DND-41 (cell line): ENCODE data around the gene ANKRD11.

Source experiments
- ATAC-seq: fragments of 200-7000 bp; cut with Tn5 transposase; 3 replicates; pipeline ENCODE4 v1.9.1; 2021; ENCODE audit warnings: low read depth; ENCODE audit not compliant: insufficient read depth
- DNase-seq: peaks from one replicate; pipeline ENCODE4 v3.0.0-alpha.2; 2020
- H2AFZ ChIP-seq: 2 replicates; pipeline ENCODE4 v1.6.0; 2012; ENCODE audit warnings: low read depth, low read length
- H3K27ac ChIP-seq: 2 replicates; pipeline ENCODE4 v1.5.1; 2012; ENCODE audit warnings: low read length, inconsistent platforms
- H3K27me3 ChIP-seq: fragments of 200-600 bp; sonication (generic); 2 replicates; pipeline ENCODE4 v1.6.0; 2012; ENCODE audit warnings: low read length, mild to moderate bottlenecking, inconsistent platforms; ENCODE audit not compliant: insufficient read depth, poor library complexity
- H3K36me3 ChIP-seq: 2 replicates; pipeline ENCODE4 v1.5.1; 2012; ENCODE audit warnings: low read length, inconsistent platforms; ENCODE audit not compliant: insufficient read depth
- H3K4me1 ChIP-seq: 2 replicates; pipeline ENCODE4 v1.5.1; 2012; ENCODE audit warnings: mild to moderate bottlenecking, low read length; ENCODE audit not compliant: insufficient read depth
- H3K4me2 ChIP-seq: 2 replicates; pipeline ENCODE4 v1.6.0; 2012; ENCODE audit warnings: mild to moderate bottlenecking, moderate library complexity, low read length, inconsistent platforms; ENCODE audit not compliant: insufficient read depth
- H3K4me3 ChIP-seq, 2 experiments: fragments of 200-600 bp in 1 of 2; shearing (Covaris generic) in 1 of 2; 2 replicates each; pipeline ENCODE4 v1.5.1; 2012 to 2016; ENCODE audit warnings: inconsistent platforms in 2 of 2, low read length in 2 of 2, mild to moderate bottlenecking in 2 of 2, low read depth in 1 of 2, moderate library complexity in 1 of 2
- H3K79me2 ChIP-seq: 2 replicates; pipeline ENCODE4 v1.6.0; 2012; ENCODE audit warnings: low read length, inconsistent platforms; ENCODE audit not compliant: insufficient read depth
- H3K9ac ChIP-seq: 2 replicates; pipeline ENCODE4 v1.6.0; 2012; ENCODE audit warnings: low read depth, mild to moderate bottlenecking, inconsistent platforms, low read length, moderate library complexity
- H3K9me3 ChIP-seq: 2 replicates; pipeline ENCODE4 v1.5.1; 2012; ENCODE audit warnings: low read length, moderate library complexity, mild to moderate bottlenecking, inconsistent platforms; ENCODE audit not compliant: insufficient read depth, severe bottlenecking
- H4K20me1 ChIP-seq: 2 replicates; pipeline ENCODE4 v1.6.0; 2012; ENCODE audit warnings: low read length; ENCODE audit not compliant: insufficient read depth
- EZH2 ChIP-seq: IDR thresholded peaks from 3 replicates; pipeline ENCODE4 v1.6.1; 2012; ENCODE audit warnings: borderline replicate concordance, low read depth, mild to moderate bottlenecking, moderate library complexity, low read length, inconsistent platforms; ENCODE audit not compliant: severe bottlenecking
- TF ChIP-seq, protein P1 (sequence below): IDR thresholded peaks from 2 replicates; pipeline ENCODE4 v1.5.1; 2012; ENCODE audit warnings: borderline replicate concordance, low read length, moderate library complexity, mild to moderate bottlenecking; ENCODE audit not compliant: poor library complexity, severe bottlenecking; ENCODE audit errors: extremely low read depth

Gene ANKRD11

DNA sequence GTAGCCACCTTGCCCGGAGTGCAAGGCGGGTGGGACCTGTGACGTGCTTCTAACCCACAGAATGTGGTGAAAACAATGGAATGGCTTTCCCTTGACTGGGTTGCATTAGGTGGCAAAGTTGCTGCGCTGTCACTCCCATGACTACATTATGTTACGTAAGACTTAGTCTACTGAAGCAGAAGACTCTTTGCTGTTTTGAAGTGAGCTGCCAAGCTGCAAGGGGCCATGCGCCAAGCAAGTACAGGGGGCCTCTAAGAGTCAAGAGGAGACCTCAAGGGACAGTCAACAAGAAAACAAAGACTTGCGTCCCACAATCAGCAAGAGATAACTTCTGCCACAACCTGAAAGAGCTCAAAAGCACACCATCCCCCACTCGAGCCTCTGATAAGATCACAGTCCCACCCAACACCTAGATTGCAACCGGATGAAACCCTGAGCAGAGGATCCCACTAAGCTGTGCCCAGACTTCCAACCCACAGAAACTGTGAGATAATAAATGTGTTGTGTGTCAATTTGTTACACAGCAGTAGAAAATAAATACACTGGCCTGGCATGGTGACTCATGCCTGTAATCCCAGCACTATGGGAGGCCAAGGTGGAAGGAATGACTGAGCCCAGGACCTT is 16.5 kb downstream of the ANKRD11 start:
- no peak overlapping the region for H2AFZ ChIP-seq
- peaks cover 97% of the 10 kb centered on the region for H4K20me1 ChIP-seq
- H3K4me3 ChIP-seq = no peak overlapping the region
- H3K36me3 ChIP-seq = peaks cover 45% of the 10 kb centered on the region
- H3K79me2 ChIP-seq = peaks cover 100% of the 10 kb centered on the region
- H3K4me1 ChIP-seq = peaks cover 30% of the 10 kb centered on the region
- no peak overlapping the region for H3K9ac ChIP-seq
- H3K9me3 ChIP-seq = no peaks in the 10 kb centered on the region
- no peaks in the 10 kb centered on the region for H3K27me3 ChIP-seq
- H3K4me2 ChIP-seq = no peak overlapping the region
- peak; percentile 64 for ATAC-seq
- peak; percentile 48 for DNase-seq
- TF ChIP-seq EZH2 = no peak
- TF ChIP-seq, protein P1, sequence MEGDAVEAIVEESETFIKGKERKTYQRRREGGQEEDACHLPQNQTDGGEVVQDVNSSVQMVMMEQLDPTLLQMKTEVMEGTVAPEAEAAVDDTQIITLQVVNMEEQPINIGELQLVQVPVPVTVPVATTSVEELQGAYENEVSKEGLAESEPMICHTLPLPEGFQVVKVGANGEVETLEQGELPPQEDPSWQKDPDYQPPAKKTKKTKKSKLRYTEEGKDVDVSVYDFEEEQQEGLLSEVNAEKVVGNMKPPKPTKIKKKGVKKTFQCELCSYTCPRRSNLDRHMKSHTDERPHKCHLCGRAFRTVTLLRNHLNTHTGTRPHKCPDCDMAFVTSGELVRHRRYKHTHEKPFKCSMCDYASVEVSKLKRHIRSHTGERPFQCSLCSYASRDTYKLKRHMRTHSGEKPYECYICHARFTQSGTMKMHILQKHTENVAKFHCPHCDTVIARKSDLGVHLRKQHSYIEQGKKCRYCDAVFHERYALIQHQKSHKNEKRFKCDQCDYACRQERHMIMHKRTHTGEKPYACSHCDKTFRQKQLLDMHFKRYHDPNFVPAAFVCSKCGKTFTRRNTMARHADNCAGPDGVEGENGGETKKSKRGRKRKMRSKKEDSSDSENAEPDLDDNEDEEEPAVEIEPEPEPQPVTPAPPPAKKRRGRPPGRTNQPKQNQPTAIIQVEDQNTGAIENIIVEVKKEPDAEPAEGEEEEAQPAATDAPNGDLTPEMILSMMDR = no peak
- H3K27ac ChIP-seq = no peak overlapping the region

DNA sequence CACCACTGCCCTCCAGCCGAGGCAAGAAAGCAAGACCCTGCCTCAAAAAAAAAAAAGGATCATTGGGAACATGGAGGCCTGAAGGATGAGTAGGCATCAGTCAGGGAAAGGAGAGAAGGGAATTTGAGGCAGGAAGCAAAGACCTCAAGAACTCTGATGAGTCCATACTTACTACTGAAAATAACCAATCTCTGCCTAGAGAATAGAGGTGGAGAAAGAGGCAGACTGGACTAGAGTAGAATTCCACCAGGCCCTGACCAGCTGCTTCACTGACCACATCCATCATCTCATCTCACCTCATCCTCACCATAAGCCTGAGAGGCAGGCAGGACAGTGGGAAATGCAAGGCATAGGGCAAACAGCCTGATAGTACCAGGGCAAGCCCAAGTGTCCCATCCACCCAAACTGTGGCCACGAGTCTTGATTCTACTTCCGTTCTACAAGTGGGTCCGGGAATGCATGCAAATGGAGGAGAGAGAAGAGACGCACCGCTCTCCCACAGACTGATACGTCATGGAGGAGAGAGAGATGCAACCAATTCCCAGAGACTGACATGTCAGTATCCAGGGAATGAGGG is 17.1 kb downstream of the ANKRD11 start:
- Histone ChIP-seq H4K20me1 (peaks cover 97% of the 10 kb centered on the region), H3K27ac (no peak overlapping the region; the same call in 1 of the 2 replicates), H3K4me3 (no peak overlapping the region), H3K9me3 (no peaks in the 10 kb centered on the region), H3K9ac (no peak overlapping the region), H3K4me1 (peaks cover 30% of the 10 kb centered on the region), H3K79me2 (peaks cover 100% of the 10 kb centered on the region), H3K4me2 (no peak overlapping the region), H3K36me3 (peaks cover 43% of the 10 kb centered on the region), H2AFZ (no peak overlapping the region), H3K27me3 (no peaks in the 10 kb centered on the region)
- no peak for TF ChIP-seq EZH2
- TF ChIP-seq, protein P1 = no peak
- ATAC-seq (no peak), DNase-seq (no peak)

DNA sequence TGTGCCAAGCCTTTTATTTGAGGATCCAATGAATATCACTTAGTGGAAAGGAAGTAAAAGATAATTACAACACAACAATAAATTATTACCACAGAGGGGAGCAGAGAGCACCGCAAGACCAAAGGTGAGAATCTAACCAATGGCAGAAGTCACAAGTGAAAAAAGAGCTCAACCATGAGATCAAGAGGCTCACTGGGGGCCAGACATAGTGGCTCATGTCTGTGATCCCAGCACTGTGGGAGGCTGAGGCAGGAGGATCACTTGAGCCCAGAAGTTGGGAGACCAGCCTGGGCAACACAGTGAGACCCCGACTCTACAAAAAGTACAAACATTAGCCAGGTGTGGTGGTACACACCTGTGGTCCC is 17.7 kb downstream of the ANKRD11 start:
- TF ChIP-seq, protein P1 = no peak
- no peak for TF ChIP-seq EZH2

More for the DNA sequence above, 17.7 kb downstream of the ANKRD11 start:
- DNase-seq (no peak), ATAC-seq (no peak)
- Histone ChIP-seq H3K4me1 (peaks cover 30% of the 10 kb centered on the region), H3K4me3 (no peak overlapping the region), H3K79me2 (peaks cover 100% of the 10 kb centered on the region), H4K20me1 (peaks cover 97% of the 10 kb centered on the region), H3K27me3 (no peaks in the 10 kb centered on the region), H3K9me3 (no peaks in the 10 kb centered on the region), H3K27ac (no peak overlapping the region), H3K36me3 (peaks cover 48% of the 10 kb centered on the region), H3K4me2 (no peak overlapping the region), H2AFZ (no peak overlapping the region), H3K9ac (no peak overlapping the region)
